Measurements from ENCODE around the gene TTC3.

The TTC3 gene

GRCh38 chr21:37240978-37241377 is 167.9 kb downstream of the TTC3 start:
- TF ChIP-seq GLIS1 (tag by site-specific recombination; IDR thresholded peaks at IDR 0.05) = no peak
- no peak for TF ChIP-seq ZNF239 (tag by site-specific recombination; IDR thresholded peaks at IDR 0.05)
- no peak for TF ChIP-seq ZNF785 (tag by site-specific recombination; IDR thresholded peaks at IDR 0.05)
- TF ChIP-seq ZIC2 (tag by site-specific recombination; IDR thresholded peaks at IDR 0.05) = peak; percentile 27; the same call in 1 of the 2 replicates
- no peak for TF ChIP-seq HOXD13 (CRISPR knock-in tag; IDR thresholded peaks at IDR 0.05; ENCODE audit: borderline replicate concordance)
- Histone ChIP-seq H3K4me3 (ENCODE audit: low read depth, low read length) (no peak overlapping the region), H3K4me1 (ENCODE audit: control insufficient read depth, insufficient read depth, low read length) (no peaks in the 10 kb centered on the region), H3K36me3 (ENCODE audit: control insufficient read depth in 2 of 2, insufficient read depth in 1 of 2, low read length in 2 of 2) (peaks cover 12 to 14% of the 10 kb centered on the region in 2 experiments), H3K27ac (ENCODE audit: extremely low read depth, low read depth, low read length) (no peak overlapping the region), H3K9me3 (ENCODE audit: control insufficient read depth, insufficient read depth, low read depth, low read length) (no peaks in the 10 kb centered on the region)
- ChIA-PET CTCF (no interaction called here), POLR2A (no interaction called here)

DNA sequence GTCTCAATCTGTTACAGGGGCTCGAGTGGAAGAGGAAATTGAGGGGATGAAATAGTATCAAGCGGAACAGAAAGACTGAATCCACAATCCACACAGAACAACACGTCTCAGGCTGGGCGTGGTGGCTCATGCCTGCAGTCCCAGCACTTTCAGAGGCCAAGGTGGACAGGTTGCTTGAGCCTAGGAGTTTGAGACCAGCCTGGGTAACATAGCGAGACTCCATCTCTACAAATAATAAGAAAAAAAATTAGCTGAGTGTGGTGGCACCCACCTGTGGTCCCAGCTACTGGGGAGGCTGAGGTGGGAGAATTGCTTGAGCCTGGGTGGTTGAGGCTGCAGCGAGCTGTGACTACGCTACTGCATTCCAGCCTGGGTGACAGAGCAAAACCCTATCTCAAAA is 168.4 kb downstream of the TTC3 start:
- no peaks in the 10 kb centered on the region for H3K9me3 ChIP-seq (ENCODE audit: control insufficient read depth, insufficient read depth, low read depth, low read length)
- no peak overlapping the region for H3K27ac ChIP-seq (ENCODE audit: extremely low read depth, low read depth, low read length)
- no peak for TF ChIP-seq ZNF169 (tag by site-specific recombination; IDR thresholded peaks at IDR 0.05)
- no peak for TF ChIP-seq ZBTB44 (tag by site-specific recombination; IDR thresholded peaks at IDR 0.05)
- TF ChIP-seq ZNF112 (tag by site-specific recombination; IDR thresholded peaks at IDR 0.05) = no peak
- TF ChIP-seq ZNF416 (tag by site-specific recombination; IDR thresholded peaks at IDR 0.05) = no peak
- TF ChIP-seq, protein P1, sequence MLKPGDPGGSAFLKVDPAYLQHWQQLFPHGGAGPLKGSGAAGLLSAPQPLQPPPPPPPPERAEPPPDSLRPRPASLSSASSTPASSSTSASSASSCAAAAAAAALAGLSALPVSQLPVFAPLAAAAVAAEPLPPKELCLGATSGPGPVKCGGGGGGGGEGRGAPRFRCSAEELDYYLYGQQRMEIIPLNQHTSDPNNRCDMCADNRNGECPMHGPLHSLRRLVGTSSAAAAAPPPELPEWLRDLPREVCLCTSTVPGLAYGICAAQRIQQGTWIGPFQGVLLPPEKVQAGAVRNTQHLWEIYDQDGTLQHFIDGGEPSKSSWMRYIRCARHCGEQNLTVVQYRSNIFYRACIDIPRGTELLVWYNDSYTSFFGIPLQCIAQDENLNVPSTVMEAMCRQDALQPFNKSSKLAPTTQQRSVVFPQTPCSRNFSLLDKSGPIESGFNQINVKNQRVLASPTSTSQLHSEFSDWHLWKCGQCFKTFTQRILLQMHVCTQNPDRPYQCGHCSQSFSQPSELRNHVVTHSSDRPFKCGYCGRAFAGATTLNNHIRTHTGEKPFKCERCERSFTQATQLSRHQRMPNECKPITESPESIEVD (tag by site-specific recombination; IDR thresholded peaks at IDR 0.05) = no peak
- TF ChIP-seq PRDM10 (tag by site-specific recombination; IDR thresholded peaks at IDR 0.05) = no peak
- TF ChIP-seq SCRT1 (tag by site-specific recombination; IDR thresholded peaks at IDR 0.05; ENCODE audit: borderline replicate concordance) = no peak
- TF ChIP-seq ZNF10 (tag by site-specific recombination; IDR thresholded peaks at IDR 0.05) = no peak
- no peak for TF ChIP-seq YY2 (tag by site-specific recombination; IDR thresholded peaks at IDR 0.05)
- TF ChIP-seq MEIS1 (CRISPR knock-in tag; IDR thresholded peaks at IDR 0.05; ENCODE audit: borderline replicate concordance) = no peak
- TF ChIP-seq, protein P2, sequence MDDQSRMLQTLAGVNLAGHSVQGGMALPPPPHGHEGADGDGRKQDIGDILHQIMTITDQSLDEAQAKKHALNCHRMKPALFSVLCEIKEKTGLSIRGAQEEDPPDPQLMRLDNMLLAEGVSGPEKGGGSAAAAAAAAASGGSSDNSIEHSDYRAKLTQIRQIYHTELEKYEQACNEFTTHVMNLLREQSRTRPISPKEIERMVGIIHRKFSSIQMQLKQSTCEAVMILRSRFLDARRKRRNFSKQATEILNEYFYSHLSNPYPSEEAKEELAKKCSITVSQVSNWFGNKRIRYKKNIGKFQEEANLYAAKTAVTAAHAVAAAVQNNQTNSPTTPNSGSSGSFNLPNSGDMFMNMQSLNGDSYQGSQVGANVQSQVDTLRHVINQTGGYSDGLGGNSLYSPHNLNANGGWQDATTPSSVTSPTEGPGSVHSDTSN (CRISPR knock-in tag; IDR thresholded peaks at IDR 0.05) = no peak
- H3K4me1 ChIP-seq (ENCODE audit: control insufficient read depth, insufficient read depth, low read length) = no peaks in the 10 kb centered on the region
- no peak overlapping the region for H3K4me3 ChIP-seq (ENCODE audit: low read depth, low read length)
- ChIA-PET POLR2A (no interaction called here), CTCF (no interaction called here)
- peaks cover 8 to 14% of the 10 kb centered on the region in 2 experiments for H3K36me3 ChIP-seq (ENCODE audit: control insufficient read depth in 2 of 2, insufficient read depth in 1 of 2, low read length in 2 of 2)
